WTC11 (cell line): ENCODE results near the gene PAAF1.

ENCODE experiments used
- CTCF ChIP-seq: fragments of 200-600 bp; IDR thresholded peaks from 2 replicates; pipeline ENCODE4 v1.8.0; 2022; ENCODE audit warnings: antibody characterized with exemption
- FOXJ3 ChIP-seq: sonication (generic); formaldehyde crosslinking; IDR thresholded peaks from 2 replicates; pipeline ENCODE4 v1.9.0; 2021; ENCODE audit warnings: missing genetic modification reagents, mild to moderate bottlenecking, borderline replicate concordance

- TF ChIP-seq CTCF (no peak), FOXJ3 (CRISPR knock-in tag) (no peak)
These were observed 92.3 kb downstream of the PAAF1 start for GRCh38 chr11:73969091-73969490.
